ENCODE measurements around the gene WDR27. TPM values are rescaled to one million over a fixed set of nuclear protein-coding genes. Genes with fewer than 3 reads are reported as not detected.

The WDR27 gene
- polyA plus RNA-seq, 1 donor from 2014 or later: 8.6 TPM

DNA sequence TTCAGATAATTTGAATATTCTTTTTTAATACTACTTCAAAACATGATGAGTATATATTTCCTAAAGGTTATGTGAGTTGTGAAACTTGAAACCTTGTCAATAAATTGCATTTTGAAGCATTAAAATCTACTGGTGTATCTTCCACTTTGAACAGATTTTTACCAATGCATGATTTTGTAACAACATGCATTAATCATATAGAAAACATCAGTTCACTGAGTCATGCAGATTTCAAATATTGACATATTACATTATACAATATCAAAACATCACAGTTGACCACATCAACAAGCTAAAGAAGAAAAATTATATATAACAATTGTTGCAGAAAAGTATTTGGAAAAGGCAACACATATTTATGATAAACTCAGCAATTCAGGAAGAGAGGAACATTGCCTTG, 158.1 kb downstream of the WDR27 start:
- Mint-ChIP-seq H3K9me3 (peaks cover 3 to 10% (median 4%) of the 10 kb centered on the region in 3 donors), H3K27me3 (no peaks in the 10 kb centered on the region), H3K27ac (no peak overlapping the region), H3K4me1 (no peaks in the 10 kb centered on the region), H3K4me3 (no peak overlapping the region), H3K36me3 (peaks cover 3% of the 10 kb centered on the region)

DNA sequence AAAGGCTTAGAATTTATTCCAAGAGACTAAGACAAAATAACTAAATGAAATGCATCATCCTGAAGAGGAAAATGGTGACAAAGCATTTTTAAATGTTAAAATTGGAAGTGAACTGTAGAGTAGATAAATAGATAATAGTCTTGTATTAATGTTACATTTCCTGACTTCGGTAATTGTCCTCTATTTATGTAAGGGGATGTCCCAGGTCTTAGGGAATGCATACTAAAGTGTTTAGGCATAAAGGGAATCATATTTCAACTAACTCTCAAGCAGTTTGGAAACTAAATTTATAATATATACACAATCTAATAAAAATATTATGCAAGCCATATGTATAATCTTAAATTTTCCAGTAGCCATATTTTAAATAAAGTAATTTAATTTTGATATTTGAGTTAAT, 159.3 kb downstream of the WDR27 start:
- H3K27me3 Mint-ChIP-seq: no peaks in the 10 kb centered on the region
- H3K27ac Mint-ChIP-seq: no peak overlapping the region
- peaks cover 3% of the 10 kb centered on the region for H3K36me3 Mint-ChIP-seq
- H3K9me3 Mint-ChIP-seq: peaks cover 0 to 6% (median 2%) of the 10 kb centered on the region in 3 donors
- no peaks in the 10 kb centered on the region for H3K4me1 Mint-ChIP-seq
- H3K4me3 Mint-ChIP-seq: no peak overlapping the region

DNA sequence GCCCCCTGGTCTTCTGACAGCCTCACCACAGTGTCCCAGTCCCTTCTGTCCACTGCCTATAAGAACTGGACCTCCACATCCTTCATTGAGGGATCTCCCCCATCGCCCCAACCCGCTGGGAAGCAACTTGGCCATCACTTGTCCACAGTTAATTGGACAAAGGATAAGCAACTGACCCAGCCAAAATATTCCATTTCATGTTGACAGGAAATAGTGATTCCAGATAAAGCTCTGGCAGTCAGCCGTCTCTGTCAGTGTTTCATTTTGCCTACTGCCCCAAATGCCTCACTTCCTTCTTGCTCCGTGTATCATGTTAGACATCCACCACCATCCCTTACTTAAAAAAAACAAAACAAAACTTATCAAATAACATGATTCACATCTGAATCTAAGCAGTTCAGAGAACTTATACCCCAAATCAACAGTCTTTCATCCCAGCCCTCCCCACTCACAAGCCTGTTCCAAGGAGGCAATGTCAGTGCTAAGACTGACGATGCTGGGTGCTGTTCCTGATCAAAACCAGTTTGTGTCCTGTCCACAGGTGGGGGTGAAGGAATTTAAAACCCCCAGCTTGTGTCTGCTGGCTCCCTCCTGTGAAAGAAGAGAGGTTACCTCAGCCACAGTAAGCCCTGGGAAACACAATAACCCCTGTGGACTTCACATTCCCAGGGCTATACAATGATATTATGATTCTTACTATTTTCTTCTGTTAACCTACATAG, 162.5 kb downstream of the WDR27 start:
- H3K27me3 Mint-ChIP-seq: no peaks in the 10 kb centered on the region
- no peak overlapping the region for H3K27ac Mint-ChIP-seq
- H3K36me3 Mint-ChIP-seq: peaks cover 2% of the 10 kb centered on the region
- H3K9me3 Mint-ChIP-seq: peaks cover 0 to 21% (median 2%) of the 10 kb centered on the region in 3 donors
- no peaks in the 10 kb centered on the region for H3K4me1 Mint-ChIP-seq
- H3K4me3 Mint-ChIP-seq: no peak overlapping the region

DNA sequence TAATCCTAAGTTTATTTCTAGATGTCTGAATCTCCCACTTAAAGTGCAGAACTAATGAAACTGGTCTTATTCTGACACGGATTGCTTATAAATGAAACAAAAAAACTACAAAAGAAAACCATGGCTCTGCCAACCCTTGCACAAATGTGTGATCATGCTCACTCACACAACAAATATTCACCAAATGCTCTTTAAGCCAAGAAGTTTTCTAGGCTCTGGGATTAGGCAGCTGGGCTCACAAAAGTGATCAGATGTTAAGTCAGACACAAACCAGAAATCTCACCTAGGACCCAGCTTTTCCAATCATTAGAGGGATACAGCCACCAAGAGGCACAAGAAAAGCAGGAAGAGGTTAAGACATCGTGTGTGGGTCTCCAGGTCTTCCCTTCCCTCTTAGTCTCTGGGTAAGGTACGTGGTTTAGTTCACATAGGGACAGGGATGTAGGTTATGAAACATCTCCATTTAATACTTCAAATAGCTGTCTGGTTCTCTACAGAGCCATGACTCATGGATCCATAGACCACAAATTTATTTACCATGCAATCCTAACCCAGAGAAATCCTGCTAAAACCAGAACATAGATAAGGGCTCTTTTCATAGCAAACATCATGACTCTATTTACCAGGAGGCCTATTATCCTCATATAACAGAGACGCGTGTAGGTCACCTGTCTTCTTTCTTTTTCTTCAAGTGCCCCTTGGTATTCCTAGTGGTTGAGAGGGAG, 165.2 kb downstream of the WDR27 start:
- no peak overlapping the region for H3K27ac Mint-ChIP-seq
- H3K4me3 Mint-ChIP-seq: no peak overlapping the region
- H3K9me3 Mint-ChIP-seq: peaks cover 4 to 21% (median 6%) of the 10 kb centered on the region in 3 donors
- no peaks in the 10 kb centered on the region for H3K27me3 Mint-ChIP-seq
- H3K36me3 Mint-ChIP-seq: peaks cover 5% of the 10 kb centered on the region
- no peaks in the 10 kb centered on the region for H3K4me1 Mint-ChIP-seq

DNA sequence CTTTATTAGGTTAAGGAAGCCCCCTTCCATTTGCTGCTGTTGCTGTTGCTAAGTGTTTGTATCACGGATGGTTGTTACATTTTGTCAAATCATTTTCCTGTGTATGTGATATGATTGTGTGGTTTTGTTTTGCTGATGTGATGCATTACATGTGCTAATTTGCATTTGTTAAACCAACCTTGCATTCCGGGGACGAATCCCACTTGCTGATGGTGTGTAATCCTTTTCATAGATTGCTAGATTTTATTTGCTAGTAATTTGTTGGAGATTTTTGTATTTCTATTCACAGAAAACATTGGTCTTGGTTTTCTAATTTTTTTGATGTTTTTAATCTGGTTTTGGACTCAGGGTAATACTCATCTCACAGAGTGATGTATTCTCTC, 167.8 kb downstream of the WDR27 start:
- Mint-ChIP-seq H3K4me3 (no peak overlapping the region), H3K27me3 (no peaks in the 10 kb centered on the region), H3K27ac (no peak overlapping the region), H3K9me3 (peaks cover 4 to 21% (median 6%) of the 10 kb centered on the region in 3 donors), H3K4me1 (no peaks in the 10 kb centered on the region), H3K36me3 (peaks cover 5% of the 10 kb centered on the region)

DNA sequence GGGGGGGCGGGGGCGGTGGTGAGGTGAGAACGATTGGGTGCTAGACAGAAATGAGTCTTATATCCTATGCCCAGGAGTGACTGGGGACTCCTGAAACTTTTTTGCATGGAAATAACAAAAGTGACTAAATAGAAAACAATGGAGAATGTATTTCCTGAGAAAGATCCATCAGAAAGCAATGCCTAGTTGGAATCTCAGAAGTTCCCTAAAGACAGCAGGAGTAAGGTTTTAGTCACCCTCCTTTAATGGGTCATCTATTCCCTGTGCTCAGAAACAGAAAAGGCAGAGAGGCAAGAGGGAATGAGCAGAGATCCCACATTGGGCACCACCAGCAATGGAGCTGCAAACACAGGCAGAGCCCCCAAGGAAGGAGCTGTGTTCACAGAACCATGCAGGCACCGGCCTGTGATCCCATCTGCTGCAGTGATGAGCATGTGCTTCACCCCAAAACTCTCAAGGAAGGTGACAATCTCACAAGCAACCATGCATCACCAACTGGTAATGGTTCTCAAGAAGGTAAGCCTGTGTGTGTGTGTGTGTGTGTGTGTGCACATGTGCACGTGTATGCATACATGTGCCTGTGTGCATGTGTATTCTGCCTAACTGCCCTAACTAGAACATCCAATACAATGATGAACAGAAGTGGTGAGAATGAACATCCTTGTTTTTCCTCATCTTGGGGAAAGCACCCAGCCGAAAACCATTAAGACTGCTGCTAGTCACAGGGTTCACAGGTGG, 168.4 kb downstream of the WDR27 start:
- H3K4me3 Mint-ChIP-seq: no peak overlapping the region
- H3K27ac Mint-ChIP-seq: no peak overlapping the region
- H3K4me1 Mint-ChIP-seq: no peaks in the 10 kb centered on the region
- peaks cover 4 to 21% (median 6%) of the 10 kb centered on the region in 3 donors for H3K9me3 Mint-ChIP-seq
- no peaks in the 10 kb centered on the region for H3K27me3 Mint-ChIP-seq
- H3K36me3 Mint-ChIP-seq: peaks cover 5% of the 10 kb centered on the region

DNA sequence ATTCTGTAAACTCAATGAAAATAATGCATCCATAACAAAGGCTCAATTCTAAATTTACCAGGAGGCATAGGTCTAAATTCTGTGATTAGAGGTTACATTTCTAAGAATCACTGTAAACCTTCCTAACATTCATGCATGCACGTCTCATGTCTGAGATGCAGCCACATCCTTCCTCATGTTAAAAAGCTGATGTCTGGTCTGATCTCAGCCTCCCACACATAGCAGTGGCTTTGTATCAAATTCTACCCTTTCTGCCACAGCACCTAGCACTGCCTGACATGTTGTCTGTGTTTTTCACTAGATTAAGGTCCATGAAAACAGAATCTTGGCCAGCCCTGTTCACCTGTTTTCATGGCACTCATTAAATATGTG, 171.1 kb downstream of the WDR27 start:
- H3K4me3 Mint-ChIP-seq: peak overlapping the region in 1 of 4 donors; percentile 8
- peaks cover 4 to 6% (median 4%) of the 10 kb centered on the region in 3 donors for H3K9me3 Mint-ChIP-seq
- peaks cover 4% of the 10 kb centered on the region for H3K36me3 Mint-ChIP-seq
- H3K4me1 Mint-ChIP-seq: no peaks in the 10 kb centered on the region
- H3K27me3 Mint-ChIP-seq: no peaks in the 10 kb centered on the region
- no peak overlapping the region for H3K27ac Mint-ChIP-seq

DNA sequence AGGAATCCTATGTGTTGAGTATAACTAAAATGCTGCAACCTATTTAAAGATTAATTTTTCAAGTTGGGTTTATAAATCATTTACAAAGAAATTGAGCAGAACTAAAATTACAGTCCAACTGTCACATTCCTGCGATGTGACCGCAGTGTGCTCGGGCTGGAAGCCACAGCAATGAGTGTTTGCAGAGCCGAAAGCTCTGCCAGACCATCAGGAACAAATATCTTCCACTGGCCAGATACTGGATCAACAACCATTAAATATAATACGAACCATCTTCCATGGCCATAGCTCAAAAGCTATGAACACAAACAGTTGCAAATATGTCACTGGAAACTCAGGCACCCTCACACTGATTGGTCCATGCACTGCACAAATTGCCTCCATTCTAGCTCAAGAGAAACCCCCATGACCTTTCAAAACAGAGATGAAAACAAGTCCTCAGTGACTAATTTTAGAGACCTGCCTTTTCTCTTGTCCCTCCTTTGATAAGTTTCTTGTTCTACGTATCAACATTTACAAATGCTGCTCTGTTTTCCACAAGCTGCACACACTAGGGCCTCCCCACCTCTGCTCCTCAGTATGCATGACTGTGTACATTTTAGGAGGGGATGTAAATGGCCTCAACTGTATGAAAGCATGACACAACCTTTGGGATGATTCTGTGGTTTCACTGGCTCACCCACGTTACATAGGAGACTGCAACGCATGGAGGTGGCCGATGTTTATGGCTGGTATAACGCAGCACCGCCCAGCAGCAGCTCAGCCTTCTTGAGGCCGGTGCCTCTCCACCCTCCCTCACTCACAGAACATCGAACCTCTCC, 171.7 kb downstream of the WDR27 start:
- H3K9me3 Mint-ChIP-seq: peaks cover 0 to 6% (median 4%) of the 10 kb centered on the region in 3 donors
- no peaks in the 10 kb centered on the region for H3K4me1 Mint-ChIP-seq
- H3K4me3 Mint-ChIP-seq: peak overlapping the region in 1 of 4 donors; percentile 8
- H3K36me3 Mint-ChIP-seq: peaks cover 2% of the 10 kb centered on the region
- H3K27ac Mint-ChIP-seq: no peak overlapping the region
- no peaks in the 10 kb centered on the region for H3K27me3 Mint-ChIP-seq

DNA sequence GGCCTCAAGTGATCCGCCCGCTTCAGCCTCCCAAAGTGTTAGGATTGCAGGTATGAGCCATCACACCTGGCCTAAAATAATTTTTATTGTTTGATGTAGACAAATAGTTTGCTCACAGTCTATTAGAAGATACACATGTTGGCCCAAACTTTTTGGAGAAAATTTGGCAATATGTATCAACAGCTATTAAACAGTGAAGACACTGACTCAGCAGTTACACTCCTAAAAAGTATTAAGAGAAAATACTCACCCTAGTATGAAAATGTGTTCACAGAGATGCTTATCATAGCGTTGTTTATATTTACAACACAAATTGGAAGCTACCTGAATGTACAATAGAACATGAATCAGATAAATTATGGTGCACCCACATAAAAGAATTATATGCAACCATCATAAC, 173.1 kb downstream of the WDR27 start:
- H3K9me3 Mint-ChIP-seq: peaks cover 0 to 3% (median 1%) of the 10 kb centered on the region in 3 donors
- H3K27me3 Mint-ChIP-seq: no peaks in the 10 kb centered on the region
- H3K4me3 Mint-ChIP-seq: no peak overlapping the region
- no peak overlapping the region for H3K27ac Mint-ChIP-seq
- no peaks in the 10 kb centered on the region for H3K36me3 Mint-ChIP-seq
- H3K4me1 Mint-ChIP-seq: no peaks in the 10 kb centered on the region

DNA sequence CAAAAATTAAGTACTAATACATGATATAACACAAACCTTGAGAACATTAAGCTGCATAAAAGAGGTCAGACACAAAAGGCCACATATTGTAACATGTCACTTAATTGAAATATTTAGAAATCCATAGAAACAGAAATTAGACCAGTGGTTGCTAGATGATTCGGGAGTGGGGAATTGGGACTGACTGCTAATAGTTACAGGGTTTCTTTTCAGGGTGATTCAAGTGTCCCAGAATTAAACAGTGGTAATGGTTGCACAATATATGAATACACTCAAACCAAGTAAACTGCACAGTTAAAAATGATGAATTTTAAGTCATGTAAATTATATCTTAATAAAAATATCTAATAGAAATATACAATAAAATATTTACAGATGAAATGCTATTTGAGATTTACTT, 174.5 kb downstream of the WDR27 start:
- H3K4me3 Mint-ChIP-seq: no peak overlapping the region
- peaks cover 0 to 3% (median under 1%) of the 10 kb centered on the region in 3 donors for H3K9me3 Mint-ChIP-seq
- H3K4me1 Mint-ChIP-seq: no peaks in the 10 kb centered on the region
- no peaks in the 10 kb centered on the region for H3K27me3 Mint-ChIP-seq
- H3K27ac Mint-ChIP-seq: no peak overlapping the region
- H3K36me3 Mint-ChIP-seq: no peaks in the 10 kb centered on the region

DNA sequence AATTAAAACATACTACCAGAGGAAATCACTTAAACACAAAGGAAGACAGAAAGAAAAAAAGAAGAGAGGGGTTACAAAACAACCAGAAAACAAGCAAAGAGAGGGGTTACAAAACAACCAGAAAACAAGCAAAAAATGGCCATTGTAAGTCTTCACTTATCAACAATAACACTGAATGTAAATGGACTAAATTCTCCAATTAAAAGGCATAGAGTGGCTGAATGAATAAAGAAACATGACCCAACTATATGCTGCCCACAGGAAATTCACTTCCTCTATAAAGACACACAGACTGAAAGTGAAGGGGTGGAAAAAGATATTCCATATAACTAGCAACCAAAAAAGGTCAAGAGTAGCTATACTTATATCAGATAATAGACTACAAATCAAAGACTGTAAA, 180.0 kb downstream of the WDR27 start:
- Mint-ChIP-seq H3K27me3 (no peaks in the 10 kb centered on the region), H3K4me1 (no peaks in the 10 kb centered on the region), H3K4me3 (no peak overlapping the region), H3K27ac (no peak overlapping the region), H3K9me3 (peaks cover 4 to 16% (median 8%) of the 10 kb centered on the region in 3 donors), H3K36me3 (peaks cover 11% of the 10 kb centered on the region)

DNA sequence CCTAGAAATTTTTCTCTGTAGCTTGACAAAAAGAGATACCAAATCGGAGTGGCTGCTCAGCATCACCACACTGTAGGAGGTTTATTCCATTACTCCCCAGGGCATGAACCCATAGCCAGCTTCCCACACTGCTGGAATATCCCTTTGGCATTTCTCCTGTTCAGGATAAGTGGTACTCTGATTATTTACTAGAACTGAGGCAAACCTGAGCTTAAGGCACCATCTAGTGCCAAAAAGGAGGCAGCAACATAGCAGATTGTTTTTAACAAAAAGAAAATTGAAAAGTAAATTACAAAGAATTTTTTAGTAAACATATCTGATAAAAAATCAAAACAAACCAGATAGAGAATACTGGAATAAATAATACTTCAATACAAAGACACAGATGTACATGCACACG, 181.7 kb downstream of the WDR27 start:
- Mint-ChIP-seq H3K9me3 (peaks cover 6 to 16% (median 7%) of the 10 kb centered on the region in 3 donors), H3K36me3 (peaks cover 11% of the 10 kb centered on the region)

DNA sequence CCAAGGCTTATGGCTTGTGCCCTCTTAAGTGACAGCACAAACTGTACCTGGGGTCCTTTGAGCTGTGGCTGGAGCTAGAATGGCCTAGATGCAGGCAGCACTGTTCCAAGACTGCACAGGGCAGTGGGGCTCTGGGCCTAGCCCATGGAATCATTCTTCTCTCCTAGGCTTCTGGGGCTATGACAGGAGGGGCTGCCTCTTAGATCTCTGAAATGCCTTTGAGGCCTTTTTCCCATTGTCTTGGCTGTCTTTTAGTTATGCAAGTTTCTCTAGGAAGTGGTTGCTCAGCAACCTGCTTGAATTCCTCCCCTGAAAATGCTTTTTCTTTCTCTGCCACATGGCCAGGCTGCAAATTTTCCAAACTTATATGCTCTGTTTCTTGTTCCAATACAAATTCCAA, 183.4 kb downstream of the WDR27 start:
- Mint-ChIP-seq H3K4me1 (no peaks in the 10 kb centered on the region), H3K27me3 (no peaks in the 10 kb centered on the region), H3K4me3 (no peak overlapping the region), H3K9me3 (peaks cover 6 to 16% (median 7%) of the 10 kb centered on the region in 3 donors), H3K36me3 (peaks cover 11% of the 10 kb centered on the region), H3K27ac (no peak overlapping the region)

More for the DNA sequence above, 181.7 kb downstream of the WDR27 start:
- Mint-ChIP-seq H3K27me3 (no peaks in the 10 kb centered on the region), H3K4me3 (no peak overlapping the region), H3K4me1 (no peaks in the 10 kb centered on the region), H3K27ac (no peak overlapping the region)

DNA sequence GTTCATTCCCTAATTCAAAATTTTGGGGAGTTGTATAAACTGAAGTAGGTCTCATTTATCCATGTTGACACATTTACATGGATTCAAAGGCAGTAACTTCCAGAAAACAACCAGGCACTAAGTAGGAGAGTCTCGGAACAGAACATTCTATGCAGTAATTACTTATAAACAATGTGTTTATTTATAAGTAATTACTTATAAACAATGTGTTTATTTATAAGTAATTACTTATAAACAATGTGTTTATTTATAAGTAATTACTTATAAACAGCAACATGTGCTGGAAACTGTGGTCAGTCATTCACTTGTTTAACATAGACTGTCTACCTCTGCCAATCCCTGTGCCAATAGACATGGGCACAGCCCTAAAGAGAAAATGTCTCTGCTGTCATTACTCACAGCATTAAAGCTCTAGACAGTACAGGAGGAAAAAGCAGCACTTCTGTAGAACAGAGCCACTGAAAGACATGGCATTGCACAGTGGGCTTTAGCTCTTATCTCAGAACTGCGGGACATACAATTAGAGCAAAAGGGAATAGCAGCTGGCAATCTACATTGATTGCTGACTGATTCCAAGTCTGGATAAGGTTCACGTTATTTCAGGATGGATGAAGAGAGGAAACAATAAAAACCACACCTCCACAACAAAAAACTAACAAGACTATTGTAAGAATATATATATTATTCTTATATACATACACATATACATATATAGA, 188.2 kb downstream of the WDR27 start:
- Mint-ChIP-seq H3K4me3 (no peak overlapping the region), H3K27me3 (no peaks in the 10 kb centered on the region), H3K4me1 (no peaks in the 10 kb centered on the region), H3K27ac (peak overlapping the region in 1 of 3 donors; percentile 43), H3K9me3 (peaks cover 0 to 4% (median 2%) of the 10 kb centered on the region in 3 donors), H3K36me3 (peaks cover 3% of the 10 kb centered on the region)
